ENCODE results near the gene WDFY2. TPM values are rescaled to one million over a fixed set of nuclear protein-coding genes. Genes with fewer than 3 reads are reported as not detected.

WDFY2 gene
- total and polyA plus RNA-seq, 2 of the 8 experiments (the other 6 are each of a cell fraction or from before 2014, with no cell fraction given) = 13.9 to 29.0 TPM

DNA sequence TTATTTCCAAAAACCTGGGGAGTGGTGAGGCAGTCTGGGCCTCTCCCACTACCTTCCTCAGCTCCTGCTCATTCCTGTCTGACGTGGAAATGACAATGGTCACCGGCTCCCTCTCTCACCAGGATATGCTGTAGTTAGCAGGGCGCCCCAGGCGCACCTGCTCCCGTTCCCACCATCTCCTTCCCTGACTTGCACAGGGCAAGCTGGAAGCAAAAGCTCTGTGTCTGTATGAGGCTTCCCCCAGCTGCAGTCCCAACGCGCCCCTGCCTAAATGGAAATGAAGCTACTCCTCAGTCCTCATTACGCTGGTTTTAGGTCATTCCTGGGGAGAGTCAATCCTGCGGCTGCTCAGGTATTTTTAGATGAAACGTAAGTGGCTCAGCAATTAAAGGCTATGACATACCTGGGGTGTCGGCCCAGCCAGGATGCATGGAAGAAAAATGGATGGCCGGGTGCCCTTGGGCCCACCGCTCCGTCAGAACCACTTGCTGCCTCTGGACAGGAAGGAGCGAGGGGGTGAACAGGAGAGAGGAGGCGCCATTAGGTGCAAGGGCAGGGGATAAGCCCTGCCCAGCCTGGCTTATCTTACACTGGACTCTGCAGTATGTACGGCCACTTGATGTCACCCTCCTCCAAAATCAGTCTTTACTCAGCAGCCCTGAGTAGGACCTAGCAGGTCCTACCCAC is 187.3 kb downstream of the WDFY2 start:
- H4K91ac ChIP-seq (replicated peaks; ENCODE audit: insufficient read length, low read length) = no peak overlapping the region
- no peaks in the 10 kb centered on the region for H3K79me2 ChIP-seq (ENCODE audit: control insufficient read depth in 1 of 2, insufficient read depth in 2 of 2, low read length in 2 of 2)
- H3K79me1 ChIP-seq (ENCODE audit: low read depth, low read length) = no peaks in the 10 kb centered on the region
- peaks cover 0 to 3% of the 10 kb centered on the region in 2 experiments for H4K20me1 ChIP-seq (replicated peaks in 1 of 2; ENCODE audit: control insufficient read depth in 1 of 2, insufficient read depth in 2 of 2, low read length in 2 of 2)
- no peak overlapping the region for H2AFZ ChIP-seq (ENCODE audit: low read length)
- H3K4me1 ChIP-seq (replicated peaks in 1 of 4; ENCODE audit: control insufficient read depth in 3 of 4, insufficient read depth in 4 of 4, low read length in 3 of 4) = peaks cover 7 to 12% (median 9%) of the 10 kb centered on the region in 4 experiments
- H2BK15ac ChIP-seq (ENCODE audit: low read length) = no peak overlapping the region
- H3K23ac ChIP-seq (ENCODE audit: insufficient read length) = no peak overlapping the region
- H4K8ac ChIP-seq (ENCODE audit: extremely low read depth, insufficient read depth, low read length) = no peak overlapping the region
- FAIRE-seq = no peak
- H3K27me3 ChIP-seq (replicated peaks in 1 of 4; ENCODE audit: control insufficient read depth in 3 of 4, extremely low read depth in 1 of 4, insufficient read depth in 3 of 4, low read length in 3 of 4) = no peaks in the 10 kb centered on the region
- CTCF ChIA-PET (ENCODE audit: partially characterized antibody) = interaction anchor here (0.8 to 2.8 kb wide), 8 partner anchors 9 to 327 kb away, joined by 3 to 12 read pairs (median 4); no protein-coding TSS in a partner anchor
- no peaks in the 10 kb centered on the region for H3K36me3 ChIP-seq (ENCODE audit: control insufficient read depth in 2 of 4, insufficient read depth in 4 of 4, low read length in 3 of 4)
- TF ChIP-seq BACH1 (IDR thresholded peaks at IDR 0.05; ENCODE audit: low read length) (no peak), RAD21 (IDR thresholded peaks at IDR 0.05 in 1 of 2, conservative IDR thresholded peaks at IDR 0.05 in 1 of 2; ENCODE audit: low read depth in 2 of 2, low read length in 2 of 2) (peak in 1 of 2 experiments; percentile 9; a peak in 1 of 4 replicates)
- no peak overlapping the region for H3K14ac ChIP-seq (ENCODE audit: insufficient read length)
- no peak overlapping the region for H3K18ac ChIP-seq (ENCODE audit: extremely low read depth, low read length)
- H2BK5ac ChIP-seq (ENCODE audit: low read depth, low read length) = no peak overlapping the region
- no peak overlapping the region for H4K5ac ChIP-seq (ENCODE audit: insufficient read length, low read depth, low read length)
- no peaks in the 10 kb centered on the region for H3K23me2 ChIP-seq (ENCODE audit: low read depth, low read length)
- no peak overlapping the region for H3K4me3 ChIP-seq (ENCODE audit: extremely low read depth in 1 of 4, insufficient read depth in 2 of 4, low read depth in 3 of 4, low read length in 4 of 4)
- H3K9ac ChIP-seq (replicated peaks in 1 of 4; ENCODE audit: extremely low read depth in 1 of 4, low read depth in 3 of 4, low read length in 3 of 4) = no peak overlapping the region; a peak in 1 of 7 replicates
- H2BK20ac ChIP-seq (ENCODE audit: low read length) = no peak overlapping the region
- H2AK5ac ChIP-seq (ENCODE audit: low read depth, low read length) = no peak overlapping the region
- no peak overlapping the region for H3K27ac ChIP-seq (ENCODE audit: low read depth, low read length)
- no peaks in the 10 kb centered on the region for H3K9me3 ChIP-seq (ENCODE audit: insufficient read depth in 2 of 2, low read depth in 1 of 2, low read length in 1 of 2)
- 88% methylated on average over 17 of the region's 17 CpGs; no CpG with 5 or more reads in 1 of the 2 experiments for WGBS, 2 experiments (ENCODE audit: extremely low coverage in 1 of 2, insufficient coverage in 1 of 2, insufficient read length in 1 of 2, insufficient replicate concordance in 2 of 2, low coverage in 1 of 2, low lambda C conversion rate in 2 of 2, missing lambda C conversion rate in 1 of 2)
- H2BK120ac ChIP-seq (replicated peaks; ENCODE audit: low read depth, low read length) = no peak overlapping the region
- no peak overlapping the region for H2BK12ac ChIP-seq (ENCODE audit: low read depth, low read length)
- no peak overlapping the region for H3K4ac ChIP-seq (replicated peaks; ENCODE audit: insufficient read length, low read depth, low read length)
- no peak overlapping the region for H3K4me2 ChIP-seq (ENCODE audit: insufficient read depth in 1 of 2, low read depth in 2 of 2, low read length in 2 of 2)
- DNase-seq (ENCODE audit: low read depth in 1 of 2, low spot score in 2 of 2) = no peak
- H3K56ac ChIP-seq (replicated peaks; ENCODE audit: insufficient read length, low read depth, low read length) = no peak overlapping the region
- POLR2A ChIA-PET (ENCODE audit: partially characterized antibody) = interaction anchor here (0.6 to 3.0 kb wide), 9 partner anchors 10 to 332 kb away, joined by 3 to 20 read pairs (median 4); partner anchors contain the start of gene INTS6

Measured in H1 (cell line).